Right lobe of liver (tissue), 4 donors: ENCODE data around the gene CACNB1.

Source experiments
- POLR2A ChIP-seq: fragments of 450-650 bp; IDR thresholded peaks from one replicate; pipeline ENCODE4 v1.6.1; 2017; ENCODE audit warnings: antibody characterized with exemption, mild to moderate bottlenecking
- TF ChIP-seq, protein P1 (sequence below), 4 donors: fragments of 200-600 bp in 3 of 4; fragments of 450-650 bp in 1 of 4; IDR thresholded peaks; one replicate each; pipeline versions ENCODE4 v1.5.1 to v1.8.0; 2016 to 2022; ENCODE audit warnings: antibody characterized with exemption in 4 of 4, mild to moderate bottlenecking in 2 of 4
- donor health status: DM: no; HTN: no; CAD: no.
- donor health status: DM: no; HTN: no; CAD: no.
- donor health status: DM: no; HTN: yes; CAD: no.

DNA sequence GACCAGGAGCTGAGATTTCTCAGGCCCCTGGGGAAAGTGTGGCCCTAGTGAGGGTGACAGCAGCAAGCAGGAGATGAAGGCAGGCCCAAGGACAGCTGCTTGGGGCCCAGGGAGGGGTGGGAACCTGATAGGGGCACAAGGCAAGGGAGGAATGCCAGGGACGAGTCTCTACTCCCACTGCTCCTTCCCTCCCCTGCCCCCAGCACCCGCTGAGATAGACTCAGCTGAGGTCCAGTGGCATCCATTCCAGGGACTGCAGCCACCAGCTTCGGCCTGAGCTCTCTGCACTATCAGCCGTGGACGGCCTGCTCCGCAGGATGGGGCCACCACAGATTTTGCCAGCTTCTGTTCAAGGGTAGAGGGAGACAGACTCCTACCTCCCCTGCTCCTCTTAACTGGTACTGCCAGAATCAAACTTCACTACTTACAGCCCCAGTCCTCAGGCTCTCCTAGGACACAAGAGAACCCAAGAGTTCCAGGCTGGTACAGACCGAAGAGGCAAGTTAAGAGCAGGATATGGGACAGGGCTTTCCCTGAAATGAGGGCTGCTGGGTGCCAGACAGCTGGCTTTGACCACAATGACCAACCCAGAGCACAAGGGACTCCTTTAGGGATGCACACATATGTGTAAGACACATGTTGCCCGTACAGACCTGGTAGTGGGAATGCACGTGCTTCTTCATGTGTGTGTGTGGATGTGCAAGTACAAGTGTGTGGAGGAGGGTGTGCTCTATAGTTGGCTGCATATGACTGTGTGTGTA is 5.5 kb downstream of the CACNB1 start:
- TF ChIP-seq, protein P1, sequence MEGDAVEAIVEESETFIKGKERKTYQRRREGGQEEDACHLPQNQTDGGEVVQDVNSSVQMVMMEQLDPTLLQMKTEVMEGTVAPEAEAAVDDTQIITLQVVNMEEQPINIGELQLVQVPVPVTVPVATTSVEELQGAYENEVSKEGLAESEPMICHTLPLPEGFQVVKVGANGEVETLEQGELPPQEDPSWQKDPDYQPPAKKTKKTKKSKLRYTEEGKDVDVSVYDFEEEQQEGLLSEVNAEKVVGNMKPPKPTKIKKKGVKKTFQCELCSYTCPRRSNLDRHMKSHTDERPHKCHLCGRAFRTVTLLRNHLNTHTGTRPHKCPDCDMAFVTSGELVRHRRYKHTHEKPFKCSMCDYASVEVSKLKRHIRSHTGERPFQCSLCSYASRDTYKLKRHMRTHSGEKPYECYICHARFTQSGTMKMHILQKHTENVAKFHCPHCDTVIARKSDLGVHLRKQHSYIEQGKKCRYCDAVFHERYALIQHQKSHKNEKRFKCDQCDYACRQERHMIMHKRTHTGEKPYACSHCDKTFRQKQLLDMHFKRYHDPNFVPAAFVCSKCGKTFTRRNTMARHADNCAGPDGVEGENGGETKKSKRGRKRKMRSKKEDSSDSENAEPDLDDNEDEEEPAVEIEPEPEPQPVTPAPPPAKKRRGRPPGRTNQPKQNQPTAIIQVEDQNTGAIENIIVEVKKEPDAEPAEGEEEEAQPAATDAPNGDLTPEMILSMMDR (IDR thresholded peaks at IDR 0.05), result no peak
- no peak for TF ChIP-seq POLR2A
